IPS-11a (cell line): Measurements from ENCODE around the gene BMP7.
"Not testable (repeated sequence)": the region's sequence is repeated elsewhere in the genome, so short reads cannot be mapped to it uniquely, and the experiment has no call there.

Experiments used
- H3K4me3 ChIP-seq: one replicate; pipeline ENCODE4 v1.5.1; 2013; ENCODE audit warnings: low read depth, low read length, control low read depth

Gene BMP7

GRCh38 chr20:57252559-57253162 lies 13.8 kb downstream of the BMP7 start:
- no peak overlapping the region for H3K4me3 ChIP-seq

GRCh38 chr20:57251949-57252348 lies 14.5 kb downstream of the BMP7 start:
- H3K4me3 ChIP-seq: no peak overlapping the region

GRCh38 chr20:57251344-57251743 lies 15.1 kb downstream of the BMP7 start:
- no peak overlapping the region for H3K4me3 ChIP-seq

GRCh38 chr20:57250607-57251343 lies 15.7 kb downstream of the BMP7 start:
- H3K4me3 ChIP-seq: no peak overlapping the region

- no peak overlapping the region for H3K4me3 ChIP-seq
These were observed 16.7 kb downstream of the BMP7 start for GRCh38 chr20:57249772-57250171.

DNA sequence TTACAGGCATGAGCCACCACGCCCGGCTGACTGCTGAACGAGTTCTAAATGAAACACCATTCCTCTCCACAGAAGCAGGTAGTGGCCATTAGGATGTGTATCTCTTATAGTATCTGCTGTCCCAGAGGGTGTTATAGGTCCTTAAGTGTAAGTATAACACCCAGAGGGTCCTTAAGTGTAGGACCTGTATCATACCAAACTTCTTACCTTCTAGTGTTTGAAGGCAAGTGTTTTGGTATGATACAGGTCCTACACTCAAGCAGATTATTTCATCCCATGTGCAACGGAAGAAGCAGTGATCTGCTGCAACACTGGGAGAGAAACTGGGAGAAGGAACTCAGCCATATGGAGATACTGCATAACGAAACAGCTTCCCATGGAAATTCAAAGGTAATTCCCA lies 17.4 kb downstream of the BMP7 start:
- no peak overlapping the region for H3K4me3 ChIP-seq

DNA sequence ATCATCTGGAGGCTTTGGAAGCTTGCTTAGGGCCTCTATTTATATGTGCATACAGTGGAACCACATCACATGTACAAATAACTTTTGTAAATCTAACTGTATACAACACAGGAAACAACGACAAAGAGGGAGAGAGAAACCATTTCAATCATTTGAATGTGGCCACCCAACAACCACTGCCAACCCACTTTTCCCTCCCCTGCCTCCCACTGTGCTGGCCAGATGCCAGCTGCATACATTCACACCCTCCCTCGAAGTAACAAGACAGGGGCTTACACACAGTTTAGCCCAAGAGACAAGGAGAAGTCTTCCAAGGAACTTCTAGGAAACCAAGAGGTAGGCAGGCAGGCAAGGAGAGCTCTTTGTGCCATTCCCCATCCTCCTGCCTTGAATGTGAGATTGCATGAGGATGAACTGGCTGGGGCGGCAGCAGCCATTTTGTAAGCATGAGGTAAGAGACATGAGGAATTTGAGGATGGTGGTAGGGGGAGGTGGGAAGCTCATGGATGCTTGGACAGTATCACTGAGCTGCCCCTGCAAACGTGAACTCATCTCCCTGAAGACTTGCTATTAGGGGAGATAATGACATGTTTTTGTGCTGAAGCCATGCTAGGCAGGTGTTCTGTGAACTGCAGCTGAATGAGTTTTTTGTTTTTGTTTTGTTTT lies 18.2 kb downstream of the BMP7 start:
- H3K4me3 ChIP-seq: no peak overlapping the region

GRCh38 chr20:57247292-57247965 lies 19.0 kb downstream of the BMP7 start:
- H3K4me3 ChIP-seq: no peak overlapping the region

- no peak overlapping the region for H3K4me3 ChIP-seq
These were observed 20.4 kb downstream of the BMP7 start for GRCh38 chr20:57245997-57246396.

DNA sequence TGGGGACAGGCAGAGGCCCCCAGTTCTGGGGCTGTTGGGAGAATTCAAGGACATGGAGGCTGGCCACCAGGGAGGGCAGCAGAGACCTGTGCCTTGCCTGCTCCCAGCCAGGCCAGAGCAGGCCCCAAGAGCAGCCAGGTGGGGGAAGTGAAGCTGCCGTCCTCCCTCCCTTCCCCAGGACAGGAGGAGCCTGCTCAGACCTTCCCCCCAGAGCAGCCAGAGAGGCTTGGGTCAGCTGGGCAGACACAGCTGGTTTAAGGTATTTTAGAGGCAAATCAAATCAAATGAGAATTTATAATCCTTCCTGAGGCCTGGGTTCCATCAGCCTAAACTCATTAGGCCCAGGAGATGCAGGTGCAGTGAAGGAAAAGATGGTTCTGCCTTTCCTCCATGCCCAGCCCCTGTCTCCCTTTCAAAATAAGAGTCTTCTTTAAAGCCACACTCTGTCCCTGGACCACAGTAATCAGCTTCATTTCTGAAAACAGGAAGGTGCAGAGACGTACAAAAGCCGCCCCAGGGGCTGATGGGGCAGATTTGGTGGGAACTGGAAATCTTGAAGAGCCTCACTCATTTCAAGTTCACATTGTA lies 21.7 kb downstream of the BMP7 start:
- no peak overlapping the region for H3K4me3 ChIP-seq

DNA sequence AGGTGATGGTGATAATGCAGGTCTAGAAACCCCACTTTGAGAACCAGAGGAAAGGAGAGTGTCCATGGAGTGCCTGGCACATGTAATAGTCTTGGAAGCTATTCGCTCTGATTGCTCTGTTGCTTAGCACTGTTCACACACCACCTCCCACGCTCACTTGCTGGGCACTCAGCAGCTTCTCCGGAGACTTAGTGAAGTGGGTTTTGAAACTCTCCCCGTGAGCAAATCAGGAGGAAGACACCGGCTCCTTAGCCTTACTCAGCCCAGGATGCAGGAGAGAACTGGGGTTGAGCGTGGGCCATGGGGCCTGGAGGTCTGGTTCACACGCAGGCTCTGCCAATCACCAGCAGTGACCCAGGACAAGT lies 22.2 kb downstream of the BMP7 start:
- no peak overlapping the region for H3K4me3 ChIP-seq

DNA sequence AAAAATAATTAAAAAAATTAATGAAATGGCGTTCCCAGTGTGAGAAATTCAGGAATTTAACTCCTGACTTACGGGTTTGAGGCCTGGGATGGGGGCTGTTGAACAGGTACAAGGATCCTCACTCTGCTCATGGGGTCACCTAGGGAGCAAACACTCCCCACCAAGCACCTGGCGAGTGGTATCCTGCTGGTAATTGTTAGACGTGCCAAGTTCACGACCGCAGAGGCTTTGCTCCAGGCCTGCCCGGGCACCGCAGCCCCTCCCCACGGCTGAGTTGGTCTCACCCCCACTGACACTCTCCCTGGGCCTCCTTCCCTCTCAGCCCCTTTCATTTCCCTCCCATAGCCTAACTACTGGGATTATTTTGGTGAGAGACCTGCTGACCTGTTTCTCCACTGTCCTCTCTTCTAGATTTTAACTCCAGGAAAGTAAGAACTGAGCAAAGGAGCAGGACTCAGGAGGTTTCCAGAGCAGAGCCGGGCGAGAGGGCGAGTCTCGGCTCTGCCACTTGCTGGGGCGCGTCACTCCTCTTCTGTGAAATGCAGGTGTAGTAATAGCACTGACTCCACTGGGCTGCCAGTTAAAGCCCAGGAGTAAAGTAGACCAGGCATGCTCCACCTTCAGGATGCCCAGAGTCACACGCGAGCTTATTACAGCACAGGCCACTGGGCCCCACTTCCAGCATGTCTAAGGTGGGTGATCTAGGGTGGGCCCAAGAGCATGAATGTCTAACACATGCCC lies 22.8 kb downstream of the BMP7 start:
- no peak overlapping the region for H3K4me3 ChIP-seq

- H3K4me3 ChIP-seq: no peak overlapping the region
These were observed 24.0 kb downstream of the BMP7 start for GRCh38 chr20:57242414-57242813.

DNA sequence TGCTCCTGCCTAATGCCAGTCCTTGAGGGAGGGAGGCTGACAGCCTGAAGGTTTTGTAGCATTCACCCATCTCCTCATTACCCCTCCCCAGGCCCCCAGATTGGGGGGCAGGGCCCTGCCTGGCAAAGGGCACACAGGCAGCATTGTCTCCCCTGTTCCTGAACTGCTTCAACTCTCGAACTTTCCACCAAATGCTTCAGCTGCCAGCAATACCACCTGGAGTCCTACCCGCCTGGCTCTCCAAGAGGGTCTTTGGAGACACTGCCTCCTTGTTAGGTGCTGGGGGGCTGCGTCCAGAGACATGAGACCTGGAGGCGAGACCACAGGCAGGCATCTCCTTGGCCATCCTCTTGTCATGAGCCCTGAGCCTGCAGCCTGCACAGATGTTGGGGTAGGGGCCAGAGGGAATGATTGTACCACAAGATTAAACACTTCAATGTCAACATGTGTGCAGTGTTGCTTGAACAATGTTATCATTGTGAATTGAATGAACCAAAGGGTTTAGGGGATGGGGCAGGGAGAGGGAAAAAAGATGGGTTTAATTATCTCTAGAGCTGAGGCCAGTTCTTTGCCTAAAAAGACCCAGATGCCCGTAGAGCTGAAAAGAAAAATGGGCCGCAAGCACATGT lies 25.0 kb downstream of the BMP7 start:
- H3K4me3 ChIP-seq: no peak overlapping the region

DNA sequence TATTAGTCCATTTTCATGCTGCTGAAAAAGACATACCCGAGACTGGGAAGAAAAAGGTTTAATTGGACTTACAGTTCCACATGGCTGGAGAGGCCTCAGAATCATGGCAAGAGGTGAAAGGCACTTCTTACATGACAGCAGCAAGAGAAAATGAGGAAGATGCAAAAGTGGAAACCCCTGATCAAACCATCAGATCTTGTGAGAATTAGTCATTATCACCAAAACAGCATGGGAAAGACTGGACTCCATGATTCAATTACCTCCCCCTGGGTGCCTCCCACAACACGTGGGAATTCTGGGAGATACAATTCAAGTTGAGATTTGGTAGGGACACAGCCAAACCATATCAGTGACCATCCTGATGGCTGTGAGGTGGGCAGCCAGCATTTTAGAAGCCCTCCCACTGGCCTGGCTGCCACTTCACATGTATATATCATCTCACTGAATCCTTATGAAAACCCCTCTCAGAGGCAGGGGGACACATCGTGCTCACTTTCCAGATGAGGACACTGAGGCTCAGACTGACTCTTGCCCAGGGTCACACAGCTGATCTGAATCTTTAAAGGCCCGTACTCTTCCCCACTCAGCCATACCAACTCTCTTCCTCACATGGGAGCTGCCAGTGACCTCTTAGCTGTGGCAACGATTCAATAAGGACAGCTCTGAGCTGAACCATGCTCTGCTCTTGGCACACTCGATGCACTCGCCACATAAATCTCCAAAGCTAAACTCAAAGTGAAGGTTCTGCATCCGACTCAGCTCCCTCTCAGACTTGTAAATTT lies 25.7 kb downstream of the BMP7 start:
- no peak overlapping the region for H3K4me3 ChIP-seq

DNA sequence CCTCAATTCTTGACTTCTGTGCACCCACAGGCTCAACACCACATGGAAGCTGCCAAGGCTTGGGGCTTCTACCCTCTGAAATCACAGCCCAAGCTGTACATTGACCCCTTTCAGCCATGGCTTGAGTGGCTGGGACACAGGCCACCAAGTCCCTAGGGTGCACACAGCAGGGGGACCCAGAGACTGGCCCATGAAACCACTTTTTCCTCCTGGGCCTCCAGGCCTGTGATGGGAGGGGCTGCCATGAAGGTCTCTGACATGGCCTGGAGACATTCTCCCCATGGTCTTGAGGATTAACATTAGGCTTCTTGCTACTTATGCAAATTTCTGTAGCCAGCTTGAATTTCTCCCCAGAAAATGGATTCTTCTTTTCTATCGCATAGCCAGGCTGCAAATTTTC lies 26.7 kb downstream of the BMP7 start:
- not testable (repeated sequence) for H3K4me3 ChIP-seq

- not testable (repeated sequence) for H3K4me3 ChIP-seq
These were observed 27.1 kb downstream of the BMP7 start for GRCh38 chr20:57239324-57239723.

DNA sequence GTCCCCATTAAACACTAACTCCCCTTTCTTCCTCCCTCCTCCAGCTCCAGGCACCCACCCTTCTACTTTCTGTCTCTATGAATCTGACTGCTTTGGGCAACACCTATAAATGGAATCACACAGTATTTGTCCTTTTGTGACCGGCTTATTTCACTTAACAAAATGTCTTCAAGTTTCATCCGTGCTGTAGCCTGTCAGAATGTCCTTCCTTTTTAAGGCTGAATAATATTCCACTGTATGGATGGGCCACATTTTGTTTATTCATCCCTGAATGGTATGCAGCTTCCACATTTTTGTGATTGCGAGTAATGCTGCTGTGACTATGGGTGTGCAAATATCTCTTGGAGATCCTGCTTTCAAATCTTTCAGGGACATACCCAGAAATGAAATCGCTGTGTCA lies 28.4 kb downstream of the BMP7 start:
- H3K4me3 ChIP-seq: no peak overlapping the region

GRCh38 chr20:57237585-57237953 lies 28.9 kb downstream of the BMP7 start:
- no peak overlapping the region for H3K4me3 ChIP-seq
